Activated naive CD8-positive, alpha-beta T cell treated with anti-CD3 and anti-CD28 coated beads, Interleukin-2, amount 10 ng/mL, durations not matched to agents 7 days and 5 days (primary cell): ENCODE results near the gene CDKN1A. TPM values are rescaled to one million over a fixed set of nuclear protein-coding genes. Genes with fewer than 3 reads are reported as not detected.

Experiments used
- ATAC-seq: fragments of 150-1000 bp; cut with Tn5 transposase; one replicate; pipeline ENCODE4 v1.10.0; 2021; ENCODE audit warnings: low read depth, moderate library complexity
- POLR2A ChIA-PET: fragments of 350-600 bp; sonication (Branson Sonifier 250); formaldehyde crosslinking; loops from one replicate; lab custom pipeline; 2021; ENCODE audit warnings: antibody characterized with exemption; lab: Charles Lee
- DNase-seq: peaks from one replicate; pipeline ENCODE4 v3.0.0; 2021
- H3K27ac Mint-ChIP-seq: one replicate; pipeline ENCODE4 v1.8.0; 2022; ENCODE audit warnings: mild to moderate bottlenecking, mixed read lengths
- H3K27me3 Mint-ChIP-seq: one replicate; pipeline ENCODE4 v1.8.0; 2022; ENCODE audit warnings: mild to moderate bottlenecking, moderate library complexity, mixed read lengths
- H3K36me3 Mint-ChIP-seq: one replicate; pipeline ENCODE4 v1.8.0; 2021; ENCODE audit warnings: mild to moderate bottlenecking, mixed read lengths
- H3K4me1 Mint-ChIP-seq: one replicate; pipeline ENCODE4 v1.8.0; 2021; ENCODE audit warnings: mixed read lengths
- H3K4me3 Mint-ChIP-seq: one replicate; pipeline ENCODE4 v1.8.0; 2022; ENCODE audit warnings: mild to moderate bottlenecking, moderate library complexity, mixed read lengths
- H3K9me3 Mint-ChIP-seq: one replicate; pipeline ENCODE4 v1.8.0; 2021; ENCODE audit warnings: mixed read lengths
- total RNA-seq, 2 experiments: library from RNA; stranded (reverse); gene quantifications; one replicate each; pipeline ENCODE4 v1.2.3, GENCODE V29; 2021

Gene CDKN1A
- total RNA-seq, 2 experiments from 2014 or later: 25.1 to 25.9 TPM

DNA sequence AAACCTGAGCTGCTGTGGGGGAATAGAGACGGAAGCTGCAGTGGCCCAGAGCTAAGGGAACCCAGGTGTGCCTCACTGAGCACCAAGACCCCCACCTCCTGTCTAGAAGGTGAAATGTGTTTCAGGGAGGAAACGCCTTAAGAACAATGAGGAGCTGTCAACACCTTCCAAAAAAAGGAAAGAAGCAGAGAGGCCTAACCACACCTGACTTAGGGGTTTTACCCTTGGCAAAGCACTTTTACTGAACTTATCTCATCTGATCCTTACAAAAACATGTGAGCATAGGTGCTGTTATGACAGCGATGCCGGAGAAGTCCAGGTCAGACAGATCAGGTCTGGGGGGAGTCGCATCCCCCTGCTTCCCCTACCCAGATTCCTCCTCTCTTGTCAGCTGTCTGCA, 16.1 kb upstream of the CDKN1A start:
- H3K4me3 Mint-ChIP-seq: peak overlapping the region; percentile 14

DNA sequence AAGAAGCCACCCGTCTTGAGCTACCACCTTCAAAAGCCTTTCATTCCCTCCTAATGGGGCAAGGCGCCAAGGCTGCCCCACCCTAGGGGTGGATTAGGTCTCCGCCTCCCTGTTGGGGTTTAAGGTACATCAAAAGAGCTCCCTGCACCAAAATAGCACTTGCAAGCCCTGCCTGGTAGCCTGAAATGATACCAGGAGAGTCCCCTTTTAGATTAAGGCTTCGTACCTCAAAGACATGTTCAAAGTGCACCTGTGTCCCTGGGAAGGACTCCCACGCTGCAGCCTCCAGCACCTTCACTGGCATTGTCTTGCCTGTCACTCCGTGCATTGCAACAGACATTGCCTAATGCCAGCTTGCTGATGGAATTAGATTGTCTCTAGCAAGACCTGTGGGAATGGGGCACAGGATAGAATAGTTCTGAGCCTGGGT, 15.7 kb upstream of the CDKN1A start:
- DNase-seq (no peak), ATAC-seq (no peak)
- POLR2A ChIA-PET: interaction anchor here (1.1 kb wide), 1 partner anchor 16 kb away, joined by 5 read pairs; the partner anchor contains the start of gene CDKN1A
- no peaks in the 10 kb centered on the region for H3K9me3 Mint-ChIP-seq
- H3K4me1 Mint-ChIP-seq: peaks cover 13% of the 10 kb centered on the region
- no peak overlapping the region for H3K4me3 Mint-ChIP-seq
- no peaks in the 10 kb centered on the region for H3K36me3 Mint-ChIP-seq
- H3K27me3 Mint-ChIP-seq: peaks cover 21% of the 10 kb centered on the region
- H3K27ac Mint-ChIP-seq: no peak overlapping the region

More for the DNA sequence above, 16.1 kb upstream of the CDKN1A start:
- no peak for DNase-seq
- peak; percentile 49 for ATAC-seq
- H3K36me3 Mint-ChIP-seq: no peaks in the 10 kb centered on the region
- peaks cover 24% of the 10 kb centered on the region for H3K27me3 Mint-ChIP-seq
- H3K9me3 Mint-ChIP-seq: no peaks in the 10 kb centered on the region
- no peak overlapping the region for H3K27ac Mint-ChIP-seq
- POLR2A ChIA-PET: interaction anchor here (1.1 kb wide), 1 partner anchor 17 kb away, joined by 5 read pairs; the partner anchor contains the start of gene CDKN1A
- H3K4me1 Mint-ChIP-seq: peaks cover 13% of the 10 kb centered on the region

DNA sequence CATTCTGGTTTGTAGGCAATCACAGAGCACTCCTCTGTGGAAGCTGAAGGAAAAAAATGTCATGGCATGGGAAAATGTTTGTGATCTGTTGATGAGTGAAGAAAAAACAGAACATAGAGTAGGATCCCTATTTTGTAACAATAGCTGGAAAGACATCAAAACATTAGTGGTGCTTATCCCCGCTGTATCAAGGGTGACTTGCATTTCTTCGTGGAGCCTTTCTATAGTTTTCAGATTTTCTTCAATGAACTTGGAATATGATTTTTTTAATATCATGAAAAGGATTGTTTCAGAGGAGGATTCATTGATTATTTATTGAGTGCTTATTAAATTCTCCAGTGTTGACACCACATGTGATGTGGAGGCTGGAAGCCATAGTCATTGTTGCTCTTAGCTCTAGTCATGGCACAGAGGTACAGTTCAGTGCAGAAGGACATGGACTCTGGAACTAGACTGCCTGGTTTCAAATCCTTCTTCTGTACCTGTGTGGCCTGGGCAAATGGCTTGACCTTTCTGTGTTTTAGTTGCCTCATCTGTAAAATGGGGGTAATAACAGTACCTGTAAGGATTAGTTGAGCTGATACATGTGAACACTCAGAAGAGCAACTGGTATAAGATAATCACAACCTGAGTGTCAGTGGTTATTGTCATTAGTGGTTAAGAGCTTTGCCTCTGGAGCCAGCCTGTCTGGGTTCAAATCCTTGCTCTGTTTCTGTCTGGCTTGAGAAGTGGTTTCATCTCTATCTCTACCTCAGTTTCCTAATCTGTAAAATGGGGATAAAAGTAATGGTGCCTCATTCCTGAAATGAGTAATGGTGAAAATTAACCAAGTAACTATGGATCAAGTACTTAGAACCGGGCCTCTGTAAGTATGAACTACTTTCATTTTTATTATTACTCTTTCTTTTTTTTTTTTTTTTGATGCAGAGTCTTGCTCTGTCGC, 14.7 kb upstream of the CDKN1A start:
- Mint-ChIP-seq H3K4me1 (peaks cover 15% of the 10 kb centered on the region), H3K9me3 (no peaks in the 10 kb centered on the region), H3K27me3 (peaks cover 15% of the 10 kb centered on the region), H3K27ac (no peak overlapping the region), H3K4me3 (no peak overlapping the region), H3K36me3 (no peaks in the 10 kb centered on the region)
- POLR2A ChIA-PET: interaction anchor here (0.6 to 1.2 kb wide), 3 partner anchors 16 to 172 kb away, joined by 3 to 4 read pairs (median 3); no protein-coding TSS in a partner anchor
- ATAC-seq (no peak), DNase-seq (no peak)

DNA sequence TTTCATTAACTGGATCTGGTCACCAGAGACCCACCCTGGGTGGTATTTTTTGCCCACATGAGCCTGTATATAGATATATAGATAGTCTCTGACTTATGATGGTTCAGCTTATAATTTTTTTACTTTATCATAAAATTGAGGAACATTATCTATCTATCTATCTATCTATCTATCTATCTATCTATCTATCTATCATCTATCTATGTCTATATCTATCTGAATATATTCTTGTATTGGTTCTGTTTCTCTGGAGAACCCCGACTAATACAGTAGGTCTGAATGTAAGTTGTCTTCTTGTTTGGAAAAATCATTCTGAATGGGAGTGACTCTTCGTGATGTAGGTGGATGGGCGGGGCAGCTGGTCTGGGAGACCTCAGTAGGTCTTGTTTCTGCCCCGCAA, 13.3 kb upstream of the CDKN1A start:
- H3K9me3 Mint-ChIP-seq: no peaks in the 10 kb centered on the region
- no peaks in the 10 kb centered on the region for H3K36me3 Mint-ChIP-seq
- peaks cover 8% of the 10 kb centered on the region for H3K27me3 Mint-ChIP-seq
- POLR2A ChIA-PET: no interaction called here
- ATAC-seq (no peak), DNase-seq (no peak)
- H3K27ac Mint-ChIP-seq: no peak overlapping the region
- H3K4me3 Mint-ChIP-seq: no peak overlapping the region
- H3K4me1 Mint-ChIP-seq: peaks cover 15% of the 10 kb centered on the region

DNA sequence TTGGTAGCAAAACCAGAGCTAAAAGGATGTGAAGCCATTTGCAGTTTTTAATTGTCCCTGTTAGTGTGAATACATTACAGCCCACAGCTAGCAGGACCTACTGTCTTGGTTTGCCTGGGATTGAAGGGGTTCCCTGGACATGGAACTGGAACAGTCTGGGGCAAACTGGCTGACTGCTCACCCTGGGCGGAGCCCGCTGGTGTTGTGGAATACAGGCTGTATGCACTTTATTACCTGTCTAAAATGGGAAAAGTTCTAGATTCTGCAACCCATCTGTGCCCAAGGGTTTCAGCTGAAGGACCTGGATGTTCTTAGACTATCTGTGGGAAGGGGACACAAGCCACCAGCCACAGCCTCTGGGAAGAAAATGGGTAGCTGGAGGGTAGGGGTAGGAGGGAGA, 12.2 kb upstream of the CDKN1A start:
- H3K4me3 Mint-ChIP-seq: no peak overlapping the region
- ATAC-seq: no peak
- no peaks in the 10 kb centered on the region for H3K36me3 Mint-ChIP-seq
- peaks cover 4% of the 10 kb centered on the region for H3K27me3 Mint-ChIP-seq
- no peak overlapping the region for H3K27ac Mint-ChIP-seq
- peaks cover 15% of the 10 kb centered on the region for H3K4me1 Mint-ChIP-seq
- DNase-seq: no peak
- H3K9me3 Mint-ChIP-seq: peaks cover 3% of the 10 kb centered on the region
- POLR2A ChIA-PET: interaction anchor here (0.6 kb wide), 1 partner anchor 50 kb away, joined by 4 read pairs; no protein-coding TSS in a partner anchor

DNA sequence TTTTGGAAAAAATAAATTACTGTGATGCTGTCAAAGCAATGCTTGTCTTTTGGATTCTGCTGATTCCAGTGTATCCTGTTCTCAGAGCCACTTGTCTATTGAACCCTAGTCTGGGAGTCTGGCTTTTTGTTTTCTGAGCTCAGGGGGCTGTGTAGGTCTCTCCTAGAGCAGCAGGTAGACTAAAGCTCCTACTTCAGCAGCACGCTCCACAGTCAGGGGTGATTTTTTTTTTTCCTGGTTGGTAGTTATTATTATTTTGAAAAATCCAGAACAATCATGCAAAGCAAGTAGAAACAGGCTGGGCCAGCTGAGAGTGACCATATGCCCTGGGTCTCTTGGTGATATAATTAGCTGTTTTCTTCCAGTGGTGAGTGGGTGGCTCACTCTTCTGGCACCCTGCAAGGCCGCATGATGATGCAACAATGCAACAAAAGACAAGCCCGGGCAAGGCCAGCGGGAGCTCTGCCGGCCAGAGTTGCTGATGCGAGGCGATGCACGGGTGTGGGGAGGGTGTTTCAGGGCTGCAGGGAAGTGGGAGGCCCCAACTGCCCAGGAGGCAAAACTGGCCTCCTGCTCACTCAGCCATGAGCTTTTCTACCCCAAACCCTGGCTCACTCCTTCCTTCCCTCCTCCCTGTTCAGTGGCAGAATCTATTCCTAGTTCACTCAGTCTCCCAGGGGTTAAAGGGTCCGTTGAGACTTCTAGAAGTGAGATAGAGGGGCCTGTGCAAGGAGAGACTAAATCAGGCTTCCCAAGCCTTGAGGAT, 11.5 kb upstream of the CDKN1A start:
- Mint-ChIP-seq H3K4me1 (peaks cover 15% of the 10 kb centered on the region), H3K27ac (no peak overlapping the region), H3K27me3 (peaks cover 4% of the 10 kb centered on the region), H3K4me3 (no peak overlapping the region), H3K36me3 (no peaks in the 10 kb centered on the region), H3K9me3 (peaks cover 3% of the 10 kb centered on the region)
- DNase-seq (no peak), ATAC-seq (no peak)
- POLR2A ChIA-PET: interaction anchor here (0.6 kb wide), 1 partner anchor 49 kb away, joined by 4 read pairs; no protein-coding TSS in a partner anchor

DNA sequence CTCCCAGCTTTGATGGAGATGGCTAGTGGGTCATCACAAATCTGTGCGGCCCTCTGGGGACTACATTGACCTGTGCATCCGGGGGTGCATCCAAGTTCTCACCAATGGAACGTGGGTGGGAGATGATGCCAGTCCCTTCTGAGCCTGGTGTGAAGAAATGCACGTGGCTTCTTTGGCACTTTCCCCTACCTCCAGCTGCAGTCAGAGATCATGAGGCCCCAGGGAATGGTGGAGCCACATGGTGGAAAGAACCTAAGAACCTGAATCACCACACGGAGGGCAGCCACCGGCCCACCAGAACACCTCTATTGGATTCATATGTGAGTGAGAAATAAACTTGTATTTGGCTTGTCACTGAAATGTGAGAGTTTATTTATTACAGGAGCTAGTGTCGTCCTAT, 9.9 kb upstream of the CDKN1A start:
- Mint-ChIP-seq H3K9me3 (peaks cover 3% of the 10 kb centered on the region), H3K4me1 (peaks cover 1% of the 10 kb centered on the region), H3K27me3 (peaks cover 6% of the 10 kb centered on the region), H3K36me3 (no peaks in the 10 kb centered on the region), H3K4me3 (no peak overlapping the region), H3K27ac (no peak overlapping the region)
- no peak for DNase-seq
- POLR2A ChIA-PET: no interaction called here
- no peak for ATAC-seq

DNA sequence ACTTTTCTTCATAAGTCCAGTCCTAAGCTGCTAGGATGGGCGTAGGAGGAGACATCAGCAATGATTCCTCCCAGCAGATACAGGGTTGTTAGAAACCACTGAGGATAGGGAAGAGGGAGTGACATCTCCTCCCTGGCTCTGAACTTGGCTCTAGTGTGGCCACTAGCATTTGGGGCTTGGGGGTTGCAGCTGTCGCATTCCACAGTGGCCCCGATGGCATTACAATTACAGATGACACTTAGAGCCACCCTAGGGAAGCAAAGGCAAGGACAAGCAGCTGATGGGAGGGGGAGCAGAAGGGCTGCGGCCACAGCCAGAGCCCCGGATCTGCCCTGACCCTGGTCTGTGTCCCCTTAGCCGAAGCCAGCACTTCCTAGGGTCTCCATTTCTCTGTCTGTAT, 9.5 kb upstream of the CDKN1A start:
- no peak overlapping the region for H3K4me3 Mint-ChIP-seq
- H3K27ac Mint-ChIP-seq: no peak overlapping the region
- DNase-seq (no peak), ATAC-seq (no peak)
- no peaks in the 10 kb centered on the region for H3K36me3 Mint-ChIP-seq
- H3K9me3 Mint-ChIP-seq: peaks cover 3% of the 10 kb centered on the region
- peaks cover 1% of the 10 kb centered on the region for H3K4me1 Mint-ChIP-seq
- H3K27me3 Mint-ChIP-seq: peaks cover 6% of the 10 kb centered on the region
- POLR2A ChIA-PET: no interaction called here

DNA sequence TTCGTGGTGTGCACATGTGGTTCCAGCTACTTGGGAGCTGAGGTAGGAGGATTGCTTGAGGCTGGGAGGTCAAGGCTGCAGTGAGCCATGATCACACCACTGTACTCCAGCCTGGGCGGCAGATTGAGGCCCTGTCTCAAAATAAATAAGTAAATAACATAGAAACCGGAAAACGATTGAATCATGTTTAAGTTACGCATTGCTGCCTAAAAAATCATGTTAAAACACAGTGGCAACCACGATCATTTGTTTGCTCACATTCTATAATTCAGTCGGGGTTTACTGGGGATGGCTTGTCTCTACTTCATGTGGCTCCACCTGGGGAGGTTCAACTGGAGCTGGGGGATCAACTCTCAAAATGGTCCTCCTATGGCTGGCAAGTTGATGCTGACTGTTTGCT, 8.2 kb upstream of the CDKN1A start:
- POLR2A ChIA-PET: no interaction called here
- H3K36me3 Mint-ChIP-seq: no peaks in the 10 kb centered on the region
- no peak overlapping the region for H3K27ac Mint-ChIP-seq
- peaks cover 3% of the 10 kb centered on the region for H3K9me3 Mint-ChIP-seq
- peaks cover 6% of the 10 kb centered on the region for H3K27me3 Mint-ChIP-seq
- H3K4me1 Mint-ChIP-seq: peaks cover 1% of the 10 kb centered on the region
- no peak overlapping the region for H3K4me3 Mint-ChIP-seq
- ATAC-seq (no peak), DNase-seq (no peak)

DNA sequence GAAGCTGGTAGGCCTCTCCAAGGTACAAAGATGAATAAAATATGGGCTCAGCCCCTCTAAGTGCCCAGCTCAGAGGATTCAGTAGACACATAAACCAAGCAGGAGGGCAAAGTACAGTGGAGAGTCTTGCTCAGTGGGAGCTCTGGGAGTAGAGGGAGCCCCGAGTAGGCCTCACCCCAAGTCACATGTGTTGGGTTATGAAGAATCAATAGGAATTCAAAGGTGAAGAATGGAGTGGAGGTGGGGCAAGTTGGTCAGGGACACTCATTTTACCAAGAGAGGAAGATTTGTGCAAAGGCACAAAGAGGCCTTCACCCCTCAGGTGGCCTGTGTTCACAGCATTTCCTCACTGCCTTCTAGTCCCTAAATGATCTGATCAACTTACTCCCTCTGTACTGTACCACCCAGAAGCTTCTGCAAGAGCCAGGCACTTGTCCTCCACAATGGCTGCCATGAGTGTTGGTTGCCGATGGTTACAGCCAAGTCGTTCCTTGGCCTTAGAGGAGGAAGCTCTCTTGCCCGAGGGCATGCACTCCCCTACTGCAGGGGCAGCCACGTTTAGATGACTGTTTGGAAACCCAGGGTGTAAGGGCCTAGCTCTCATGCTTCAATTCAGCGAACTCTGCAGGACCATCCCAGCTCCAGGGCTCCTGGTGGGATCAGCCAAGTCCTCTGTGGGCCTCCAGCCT, 6.7 kb upstream of the CDKN1A start:
- POLR2A ChIA-PET: no interaction called here
- H3K27ac Mint-ChIP-seq: no peak overlapping the region
- H3K9me3 Mint-ChIP-seq: peaks cover 3% of the 10 kb centered on the region

DNA sequence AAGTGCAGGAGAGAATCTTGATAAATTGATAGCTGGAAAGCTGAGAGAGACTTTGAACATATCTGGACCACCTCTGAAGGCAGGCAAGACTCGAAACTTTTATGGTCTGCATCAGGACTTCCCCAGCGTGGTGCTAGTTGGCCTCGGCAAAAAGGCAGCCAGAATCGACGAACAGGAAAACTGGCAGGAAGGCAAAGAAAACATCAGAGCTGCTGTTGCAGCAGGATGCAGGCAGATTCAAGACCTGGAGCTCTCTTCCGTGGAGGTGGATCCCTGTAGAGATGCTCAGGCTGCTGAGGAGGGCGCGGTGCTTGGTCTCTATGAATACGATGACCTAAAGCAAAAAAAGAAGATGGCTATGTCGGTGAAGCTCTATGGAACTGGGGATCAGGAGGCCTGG, 4.6 kb upstream of the CDKN1A start:
- peaks cover 26% of the 10 kb centered on the region for H3K4me1 Mint-ChIP-seq
- no peak overlapping the region for H3K4me3 Mint-ChIP-seq
- POLR2A ChIA-PET: no interaction called here
- ATAC-seq (no peak), DNase-seq (no peak)
- H3K36me3 Mint-ChIP-seq: no peaks in the 10 kb centered on the region
- H3K27me3 Mint-ChIP-seq: peaks cover 2% of the 10 kb centered on the region
- H3K27ac Mint-ChIP-seq: no peak overlapping the region
- H3K9me3 Mint-ChIP-seq: peaks cover 3% of the 10 kb centered on the region

More for the DNA sequence above, 6.7 kb upstream of the CDKN1A start:
- Mint-ChIP-seq H3K4me1 (peaks cover 10% of the 10 kb centered on the region), H3K4me3 (no peak overlapping the region), H3K27me3 (peaks cover 5% of the 10 kb centered on the region), H3K36me3 (no peaks in the 10 kb centered on the region)
- ATAC-seq (no peak), DNase-seq (no peak)

DNA sequence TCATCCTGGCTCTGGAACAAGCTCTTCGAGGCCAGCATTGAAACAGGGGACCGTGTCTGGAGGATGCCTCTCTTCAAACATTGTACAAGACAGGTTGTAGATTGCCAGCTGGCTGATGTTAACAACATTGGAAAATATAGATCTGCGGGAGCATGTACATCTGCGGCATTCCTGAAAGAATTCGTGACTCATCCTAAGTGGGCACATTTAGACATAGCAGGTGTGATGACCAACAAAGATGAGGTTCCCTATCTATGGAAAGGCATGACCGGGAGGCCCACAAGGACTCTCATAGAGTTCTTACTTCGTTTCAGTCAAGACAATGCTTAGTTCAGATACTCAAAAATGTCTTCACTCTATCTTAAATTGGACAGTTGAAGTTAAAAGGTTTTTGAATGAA, 3.6 kb upstream of the CDKN1A start:
- POLR2A ChIA-PET: no interaction called here
- peaks cover 27% of the 10 kb centered on the region for H3K4me1 Mint-ChIP-seq
- peaks cover 3% of the 10 kb centered on the region for H3K9me3 Mint-ChIP-seq
- ATAC-seq (no peak), DNase-seq (no peak)
- no peaks in the 10 kb centered on the region for H3K36me3 Mint-ChIP-seq
- peaks cover 2% of the 10 kb centered on the region for H3K27me3 Mint-ChIP-seq
- H3K4me3 Mint-ChIP-seq: no peak overlapping the region
- H3K27ac Mint-ChIP-seq: no peak overlapping the region
